Astrocyte of the cerebellum (primary cell): ENCODE results near the gene GAS6.

ENCODE experiments used
- DNase-seq: peaks from one replicate; pipeline ENCODE4 v3.0.0-alpha.2; 2011; ENCODE audit warnings: low read depth
- H3K4me3 ChIP-seq: 2 replicates; pipeline ENCODE4 v1.5.1; 2011; ENCODE audit warnings: mild to moderate bottlenecking, low read depth, low read length, moderate library complexity
- in situ Hi-C: cut with HindIII; loops from 2 replicates; pipeline ENCODE4 v1.10.0; 2017; ENCODE audit warnings: low sequenced_read_pairs
- TF ChIP-seq, protein P1 (sequence below): IDR thresholded peaks from 2 replicates; pipeline ENCODE4 v1.5.1; 2012; ENCODE audit warnings: low read length, low read depth, moderate library complexity, mild to moderate bottlenecking; ENCODE audit errors: missing control alignments

The GAS6 gene

DNA sequence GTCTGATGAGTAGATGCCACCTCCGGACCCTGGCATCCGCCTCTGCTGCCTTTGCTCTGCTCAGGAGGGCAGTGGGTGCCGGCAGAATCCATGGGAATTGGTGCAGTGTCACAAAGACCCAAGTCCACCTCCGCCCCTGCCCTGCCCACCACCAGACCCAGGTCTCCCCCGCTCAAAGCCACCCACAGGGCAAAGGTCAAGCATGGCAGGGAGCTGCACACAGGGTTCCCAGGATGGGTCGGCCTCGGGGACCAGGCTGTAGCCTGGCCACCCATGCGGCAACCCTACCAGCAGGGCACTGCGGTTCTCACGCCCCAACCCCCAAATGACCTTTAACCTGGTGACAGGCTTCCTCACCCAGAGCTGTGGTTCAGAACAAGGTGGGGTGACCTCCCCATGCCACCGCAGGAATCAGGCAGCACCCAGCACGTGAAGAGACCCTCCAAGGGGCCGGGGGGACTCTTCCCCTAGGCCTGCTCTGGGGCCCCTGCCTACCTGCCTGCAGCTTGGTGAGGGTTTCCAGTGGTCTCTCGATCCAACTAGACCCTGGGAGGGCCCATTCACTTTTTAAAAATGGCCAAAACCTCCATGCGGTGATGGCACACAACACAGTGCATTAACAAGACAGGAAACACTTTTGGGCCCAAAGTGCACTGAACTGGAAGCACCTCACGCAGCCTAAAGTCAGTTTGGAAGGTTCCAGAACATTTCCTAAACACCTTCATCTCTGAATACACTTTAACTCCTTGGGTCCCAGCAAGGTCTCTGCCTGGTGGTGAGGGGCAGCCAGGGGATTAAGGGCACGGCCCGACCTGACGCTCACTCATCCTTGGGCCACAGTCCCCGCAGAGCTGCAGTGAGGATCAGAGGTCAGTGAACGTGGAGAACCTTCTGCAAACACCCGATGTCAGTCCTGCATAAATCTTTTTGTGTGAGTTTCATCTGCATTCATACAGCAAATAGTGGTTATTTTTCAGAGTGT lies 11.0 kb downstream of the GAS6 start:
- DNase-seq, result no peak
- in situ Hi-C loops, result no loop called here
- TF ChIP-seq, protein P1, sequence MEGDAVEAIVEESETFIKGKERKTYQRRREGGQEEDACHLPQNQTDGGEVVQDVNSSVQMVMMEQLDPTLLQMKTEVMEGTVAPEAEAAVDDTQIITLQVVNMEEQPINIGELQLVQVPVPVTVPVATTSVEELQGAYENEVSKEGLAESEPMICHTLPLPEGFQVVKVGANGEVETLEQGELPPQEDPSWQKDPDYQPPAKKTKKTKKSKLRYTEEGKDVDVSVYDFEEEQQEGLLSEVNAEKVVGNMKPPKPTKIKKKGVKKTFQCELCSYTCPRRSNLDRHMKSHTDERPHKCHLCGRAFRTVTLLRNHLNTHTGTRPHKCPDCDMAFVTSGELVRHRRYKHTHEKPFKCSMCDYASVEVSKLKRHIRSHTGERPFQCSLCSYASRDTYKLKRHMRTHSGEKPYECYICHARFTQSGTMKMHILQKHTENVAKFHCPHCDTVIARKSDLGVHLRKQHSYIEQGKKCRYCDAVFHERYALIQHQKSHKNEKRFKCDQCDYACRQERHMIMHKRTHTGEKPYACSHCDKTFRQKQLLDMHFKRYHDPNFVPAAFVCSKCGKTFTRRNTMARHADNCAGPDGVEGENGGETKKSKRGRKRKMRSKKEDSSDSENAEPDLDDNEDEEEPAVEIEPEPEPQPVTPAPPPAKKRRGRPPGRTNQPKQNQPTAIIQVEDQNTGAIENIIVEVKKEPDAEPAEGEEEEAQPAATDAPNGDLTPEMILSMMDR, result no peak
- no peak overlapping the region for H3K4me3 ChIP-seq

DNA sequence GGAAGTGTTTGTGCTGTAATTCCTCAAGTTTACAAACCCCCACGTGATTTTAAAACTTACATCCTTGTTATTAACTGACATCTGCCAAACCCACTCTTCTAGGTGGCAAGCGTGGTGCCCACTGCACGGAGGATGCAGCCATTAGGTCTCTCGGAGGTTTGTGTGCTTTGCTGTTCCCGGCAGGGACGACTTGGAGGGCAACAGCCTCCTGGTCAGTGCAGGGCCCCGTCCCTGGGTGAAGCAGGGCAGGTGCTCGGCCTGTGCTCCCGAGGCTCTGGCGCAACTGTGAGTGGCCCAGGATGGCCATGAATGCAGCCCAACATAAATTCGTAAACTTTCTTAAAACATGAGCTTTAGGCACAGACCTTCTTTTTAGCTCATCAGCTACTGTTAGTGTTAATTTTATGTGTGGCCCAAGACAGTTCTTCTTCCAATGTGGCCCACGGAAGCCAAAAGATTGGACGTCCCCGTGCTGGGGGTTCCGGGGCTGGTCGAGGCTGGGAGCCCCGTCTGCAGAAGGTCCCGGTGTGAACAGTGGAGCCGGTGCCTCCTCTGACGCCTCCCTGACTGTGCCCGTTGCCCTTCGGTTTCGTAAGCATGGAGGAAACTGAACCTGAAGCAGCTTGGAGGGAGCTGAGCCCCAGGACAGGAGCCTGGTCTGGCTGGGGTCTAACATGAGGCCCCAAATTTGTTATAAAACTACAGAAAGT lies 11.9 kb downstream of the GAS6 start:
- TF ChIP-seq, protein P1, result no peak
- in situ Hi-C loops, result no loop called here
- H3K4me3 ChIP-seq, result no peak overlapping the region
- DNase-seq, result no peak

DNA sequence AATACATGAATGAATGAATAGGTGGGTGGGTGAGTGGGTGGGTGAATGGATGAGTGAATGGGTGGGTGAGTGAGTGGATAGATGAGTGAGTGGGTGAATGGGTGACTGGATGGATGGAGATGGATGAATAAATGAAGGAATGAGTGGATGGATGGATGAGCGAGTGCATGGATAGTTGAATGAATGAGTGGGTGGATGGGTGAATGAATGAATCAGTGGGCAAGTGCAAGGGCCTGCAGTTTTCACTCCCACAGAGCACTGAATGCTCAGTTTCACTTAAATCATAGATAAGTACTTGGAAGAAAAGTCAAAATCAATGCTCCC lies 12.4 kb downstream of the GAS6 start:
- H3K4me3 ChIP-seq, result no peak overlapping the region
- in situ Hi-C loops, result no loop called here

DNA sequence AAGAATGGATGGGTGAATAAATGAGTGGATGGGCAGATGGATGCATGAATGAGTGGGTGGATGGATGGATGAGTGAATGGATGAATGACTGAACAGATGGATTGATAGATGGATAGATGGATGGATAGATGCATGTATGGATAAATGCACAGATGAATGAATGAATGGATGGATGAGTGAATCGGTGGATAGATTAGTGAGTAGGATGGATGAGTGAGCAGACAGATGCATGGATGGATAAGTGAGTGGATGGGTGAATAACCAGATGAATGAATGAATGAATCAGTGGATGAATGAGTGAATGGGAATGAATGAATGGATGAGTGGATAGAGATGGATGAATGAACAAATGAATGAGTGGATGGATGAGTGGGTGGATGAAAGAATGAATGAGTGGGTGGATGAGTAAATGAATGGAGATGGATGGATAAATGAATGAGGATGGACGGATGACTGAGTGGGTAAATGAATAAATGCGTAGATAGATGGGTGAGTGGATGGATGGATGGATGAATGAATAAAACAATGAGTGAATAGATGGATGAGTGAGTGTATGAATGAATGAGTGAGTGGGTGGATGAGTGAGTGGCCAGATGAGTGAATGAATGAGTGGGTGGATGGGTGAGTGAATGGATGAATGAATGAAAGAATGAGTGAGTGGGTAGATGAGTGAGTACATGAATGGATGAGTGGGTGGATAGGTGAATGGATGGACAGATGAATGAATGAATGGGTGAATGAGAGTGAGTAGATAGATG lies 13.0 kb downstream of the GAS6 start:
- TF ChIP-seq, protein P1, result no peak
- DNase-seq, result no peak
- no peak overlapping the region for H3K4me3 ChIP-seq
- in situ Hi-C loops, result no loop called here

More for the DNA sequence above, 12.4 kb downstream of the GAS6 start:
- no peak for DNase-seq
- TF ChIP-seq, protein P1, result no peak

DNA sequence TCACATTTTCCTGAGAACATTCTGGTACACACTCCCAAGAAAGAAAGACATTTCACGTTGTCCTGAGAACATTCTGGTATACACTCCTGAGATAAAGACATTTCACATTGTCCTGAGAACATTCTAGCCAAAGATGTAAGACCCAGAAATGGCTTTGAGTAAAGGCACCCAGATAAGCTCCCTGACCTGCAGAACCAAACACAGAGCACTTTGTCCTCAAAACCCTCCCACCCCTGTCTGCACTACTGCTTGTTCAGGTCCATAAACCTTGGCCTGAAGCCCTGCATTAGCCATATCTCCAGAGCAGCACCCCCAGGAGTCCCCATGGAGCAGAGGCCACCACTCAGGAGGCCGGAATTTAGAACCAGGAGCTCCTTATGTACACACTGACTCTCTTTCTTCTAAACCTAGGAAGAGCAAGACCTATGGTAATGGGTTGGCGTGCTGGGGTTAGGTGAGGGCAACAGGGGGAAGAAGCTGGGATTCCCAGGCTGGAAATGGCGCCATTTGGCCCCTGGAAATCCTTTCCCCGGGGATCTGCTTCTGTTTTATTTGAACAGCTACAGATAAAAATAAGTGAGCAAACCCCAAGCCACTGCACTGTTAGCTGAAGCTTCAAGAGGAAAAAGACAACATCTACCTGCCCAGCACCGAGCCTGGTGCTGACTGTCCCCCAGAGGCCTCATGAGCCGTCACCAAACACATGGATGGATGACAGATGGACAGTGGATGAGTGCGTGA lies 13.7 kb downstream of the GAS6 start:
- in situ Hi-C loops, result no loop called here
- no peak overlapping the region for H3K4me3 ChIP-seq
- no peak for DNase-seq
- TF ChIP-seq, protein P1, result no peak

DNA sequence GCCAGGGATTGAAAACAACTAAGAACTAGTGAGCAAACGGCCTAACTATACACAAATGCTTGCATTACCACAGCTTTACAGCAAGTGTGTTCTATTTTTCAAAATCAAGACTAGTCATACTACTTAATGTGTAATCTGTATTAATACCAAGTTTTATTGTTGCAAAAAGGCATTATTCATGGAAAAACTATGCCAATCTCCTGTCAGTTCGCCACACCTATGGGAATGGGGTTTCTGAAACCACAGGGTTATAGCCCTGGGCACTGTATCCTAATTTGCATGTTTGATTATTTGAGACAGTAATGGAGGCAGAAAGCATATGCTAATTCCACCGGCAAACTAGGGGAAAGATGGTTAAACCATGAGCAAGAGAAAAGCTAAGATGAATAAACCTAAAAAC lies 14.3 kb downstream of the GAS6 start:
- H3K4me3 ChIP-seq, result no peak overlapping the region
- TF ChIP-seq, protein P1, result no peak
- in situ Hi-C loops, result no loop called here

More for the DNA sequence above, 14.3 kb downstream of the GAS6 start:
- no peak for DNase-seq
